Activated naive CD8-positive, alpha-beta T cell treated with anti-CD3 and anti-CD28 coated beads for 36 hours (primary cell): ENCODE data around the gene APPL2. TPM values are rescaled to one million over a fixed set of nuclear protein-coding genes. Genes with fewer than 3 reads are reported as not detected.
"Not testable (repeated sequence)": the region's sequence is repeated elsewhere in the genome, so short reads cannot be mapped to it uniquely, and the experiment has no call there.

Experiments
- DNase-seq: peaks from one replicate; pipeline ENCODE4 v3.0.0; 2021
- H3K27ac Mint-ChIP-seq: one replicate; pipeline ENCODE4 v1.8.0; 2022; ENCODE audit warnings: mild to moderate bottlenecking, moderate library complexity, mixed read lengths
- H3K27me3 Mint-ChIP-seq: one replicate; pipeline ENCODE4 v1.8.0; 2022; ENCODE audit warnings: mild to moderate bottlenecking, mixed read lengths
- H3K36me3 Mint-ChIP-seq: one replicate; pipeline ENCODE4 v1.8.0; 2021; ENCODE audit warnings: mild to moderate bottlenecking, mixed read lengths
- H3K4me1 Mint-ChIP-seq: one replicate; pipeline ENCODE4 v1.8.0; 2021; ENCODE audit warnings: mixed read lengths
- H3K4me3 Mint-ChIP-seq: one replicate; pipeline ENCODE4 v1.8.0; 2022; ENCODE audit warnings: mild to moderate bottlenecking, moderate library complexity, mixed read lengths
- H3K9me3 Mint-ChIP-seq: one replicate; pipeline ENCODE4 v1.8.0; 2022; ENCODE audit warnings: mixed read lengths
- total RNA-seq, 2 experiments: library from RNA; stranded (reverse); gene quantifications; one replicate each; pipeline ENCODE4 v1.2.3, GENCODE V29; 2021

The APPL2 gene
- total RNA-seq, 2 experiments from 2014 or later: 12.0 to 13.4 TPM

GRCh38 chr12:105267711-105268110, 31.7 kb upstream of the APPL2 start:
- no peak overlapping the region for H3K4me3 Mint-ChIP-seq
- H3K36me3 Mint-ChIP-seq: no peaks in the 10 kb centered on the region
- no peaks in the 10 kb centered on the region for H3K4me1 Mint-ChIP-seq
- H3K27ac Mint-ChIP-seq: no peak overlapping the region
- no peak for DNase-seq
- no peaks in the 10 kb centered on the region for H3K27me3 Mint-ChIP-seq
- no peaks in the 10 kb centered on the region for H3K9me3 Mint-ChIP-seq

- DNase-seq: no peak
- Mint-ChIP-seq H3K27me3 (peaks cover 3% of the 10 kb centered on the region), H3K27ac (no peak overlapping the region), H3K36me3 (no peaks in the 10 kb centered on the region), H3K9me3 (no peaks in the 10 kb centered on the region), H3K4me3 (no peak overlapping the region), H3K4me1 (no peaks in the 10 kb centered on the region)
These were observed 28.8 kb upstream of the APPL2 start for GRCh38 chr12:105264771-105265170.

DNA sequence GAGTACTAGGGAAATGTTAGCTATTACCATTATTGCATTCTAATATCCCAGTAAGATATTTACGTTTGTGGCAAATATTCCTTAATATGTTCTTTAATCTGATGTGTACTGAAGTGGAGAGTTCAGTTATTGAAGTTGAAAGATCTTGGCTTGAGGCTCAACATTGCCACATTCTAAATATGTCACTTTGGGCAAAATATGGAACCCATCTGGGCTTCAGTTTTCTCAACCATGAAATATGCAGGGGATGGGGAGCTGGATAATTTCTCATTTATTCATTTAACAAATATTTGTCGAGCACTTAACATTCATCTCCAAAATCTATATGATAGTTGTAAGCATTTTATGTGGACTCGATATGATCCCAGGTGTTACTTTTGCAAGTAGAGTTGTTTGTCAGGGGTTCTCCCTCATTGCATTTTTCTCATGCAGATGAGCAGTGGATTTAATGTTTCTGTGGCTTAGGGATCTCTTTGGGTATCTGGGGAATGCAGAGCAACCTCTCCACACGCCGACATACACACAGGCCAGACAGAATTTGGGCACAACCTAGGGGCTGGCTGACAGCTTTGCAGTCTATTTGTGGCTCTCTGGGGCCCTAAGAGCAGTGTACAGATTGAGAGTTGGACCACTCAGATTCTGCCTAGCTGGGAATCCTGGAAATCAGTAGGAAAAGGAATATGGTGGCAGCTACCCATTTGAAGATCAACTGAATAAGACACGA, 26.6 kb upstream of the APPL2 start:
- Mint-ChIP-seq H3K27me3 (peaks cover 3% of the 10 kb centered on the region), H3K36me3 (no peaks in the 10 kb centered on the region), H3K9me3 (no peaks in the 10 kb centered on the region), H3K27ac (no peak overlapping the region), H3K4me1 (no peaks in the 10 kb centered on the region), H3K4me3 (no peak overlapping the region)
- no peak for DNase-seq

GRCh38 chr12:105261010-105261409, 25.0 kb upstream of the APPL2 start:
- Mint-ChIP-seq H3K9me3 (no peaks in the 10 kb centered on the region), H3K4me1 (peaks cover 2% of the 10 kb centered on the region), H3K36me3 (no peaks in the 10 kb centered on the region), H3K4me3 (no peak overlapping the region), H3K27me3 (peaks cover 3% of the 10 kb centered on the region), H3K27ac (no peak overlapping the region)
- no peak for DNase-seq

GRCh38 chr12:105259226-105259625, 23.3 kb upstream of the APPL2 start:
- Mint-ChIP-seq H3K4me1 (peaks cover 5% of the 10 kb centered on the region), H3K27ac (no peak overlapping the region), H3K9me3 (no peaks in the 10 kb centered on the region), H3K4me3 (no peak overlapping the region), H3K36me3 (no peaks in the 10 kb centered on the region), H3K27me3 (peaks cover 3% of the 10 kb centered on the region)
- DNase-seq: no peak

GRCh38 chr12:105257321-105257728, 21.4 kb upstream of the APPL2 start:
- H3K27ac Mint-ChIP-seq: no peak overlapping the region
- no peak overlapping the region for H3K4me3 Mint-ChIP-seq
- DNase-seq: no peak
- no peaks in the 10 kb centered on the region for H3K9me3 Mint-ChIP-seq
- H3K4me1 Mint-ChIP-seq: peaks cover 5% of the 10 kb centered on the region
- H3K36me3 Mint-ChIP-seq: no peaks in the 10 kb centered on the region
- H3K27me3 Mint-ChIP-seq: peaks cover 3% of the 10 kb centered on the region

DNA sequence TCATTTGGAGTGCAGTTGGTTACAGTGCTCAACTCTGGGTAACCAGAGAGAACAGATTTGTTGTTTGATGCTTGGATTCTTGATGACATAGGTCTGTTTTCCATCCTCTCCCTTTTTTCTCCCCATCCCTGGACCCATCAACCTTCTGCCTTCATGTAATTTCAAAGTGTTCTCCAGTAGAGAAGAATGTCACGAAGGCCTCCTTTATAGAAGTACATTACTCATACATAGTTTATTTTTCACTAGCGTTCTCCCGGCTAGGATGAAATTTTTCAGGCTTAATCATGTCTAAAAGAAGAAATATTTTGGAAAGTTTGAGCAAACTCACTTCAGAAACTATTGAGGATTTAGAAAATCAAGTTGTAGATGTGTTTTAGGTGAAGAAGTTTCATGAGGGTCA, 20.9 kb upstream of the APPL2 start:
- Mint-ChIP-seq H3K27ac (no peak overlapping the region), H3K36me3 (no peaks in the 10 kb centered on the region), H3K4me3 (no peak overlapping the region), H3K9me3 (no peaks in the 10 kb centered on the region), H3K4me1 (peaks cover 5% of the 10 kb centered on the region), H3K27me3 (peaks cover 3% of the 10 kb centered on the region)
- no peak for DNase-seq

DNA sequence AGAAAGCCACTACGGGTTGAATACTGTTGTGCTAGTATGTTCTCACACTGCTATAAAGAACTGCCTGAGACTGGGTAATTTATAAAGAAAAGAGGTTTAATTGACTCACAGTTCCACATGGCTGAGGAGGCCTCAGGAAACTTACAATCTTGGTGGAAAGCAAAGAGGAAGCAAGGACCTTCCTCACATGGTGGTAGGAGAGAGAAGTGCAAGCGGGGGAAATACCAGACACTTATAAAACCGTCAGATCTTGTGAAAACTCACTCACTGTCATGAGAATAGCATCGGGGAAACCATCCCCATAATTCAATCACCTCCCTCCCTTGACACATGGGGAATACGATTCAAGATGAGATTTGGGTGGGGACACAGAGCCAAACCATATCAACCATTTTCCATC, 20.5 kb upstream of the APPL2 start:
- not testable (repeated sequence) for H3K27ac Mint-ChIP-seq, H3K9me3 Mint-ChIP-seq, H3K27me3 Mint-ChIP-seq, DNase-seq, H3K36me3 Mint-ChIP-seq, H3K4me1 Mint-ChIP-seq, H3K4me3 Mint-ChIP-seq

DNA sequence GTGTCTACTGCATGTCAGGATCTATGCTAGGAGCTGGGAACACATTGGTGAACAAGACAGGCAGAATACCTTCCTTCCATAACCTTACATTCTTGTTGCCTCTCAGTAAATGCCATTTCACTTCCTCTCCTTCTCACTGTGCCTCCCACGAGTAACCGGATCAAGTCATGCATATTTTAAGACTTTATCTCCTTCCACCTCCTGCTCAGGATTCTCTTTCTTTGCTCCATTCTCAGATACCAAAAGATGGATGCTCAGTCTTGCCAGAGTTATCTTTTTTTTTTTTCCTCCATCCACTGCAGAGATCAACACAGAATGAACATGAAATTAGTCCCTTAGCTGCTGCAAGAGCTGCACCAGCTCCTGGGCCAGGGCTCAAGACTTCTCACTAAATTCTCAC, 20.0 kb upstream of the APPL2 start:
- Mint-ChIP-seq H3K36me3 (no peaks in the 10 kb centered on the region), H3K27me3 (peaks cover 3% of the 10 kb centered on the region), H3K27ac (no peak overlapping the region), H3K4me3 (no peak overlapping the region), H3K4me1 (peaks cover 5% of the 10 kb centered on the region), H3K9me3 (no peaks in the 10 kb centered on the region)
- no peak for DNase-seq

GRCh38 chr12:105253866-105254513, 18.0 kb upstream of the APPL2 start:
- no peak for DNase-seq
- Mint-ChIP-seq H3K9me3 (no peaks in the 10 kb centered on the region), H3K36me3 (no peaks in the 10 kb centered on the region), H3K4me3 (no peak overlapping the region), H3K27ac (no peak overlapping the region), H3K27me3 (no peaks in the 10 kb centered on the region), H3K4me1 (peaks cover 5% of the 10 kb centered on the region)

DNA sequence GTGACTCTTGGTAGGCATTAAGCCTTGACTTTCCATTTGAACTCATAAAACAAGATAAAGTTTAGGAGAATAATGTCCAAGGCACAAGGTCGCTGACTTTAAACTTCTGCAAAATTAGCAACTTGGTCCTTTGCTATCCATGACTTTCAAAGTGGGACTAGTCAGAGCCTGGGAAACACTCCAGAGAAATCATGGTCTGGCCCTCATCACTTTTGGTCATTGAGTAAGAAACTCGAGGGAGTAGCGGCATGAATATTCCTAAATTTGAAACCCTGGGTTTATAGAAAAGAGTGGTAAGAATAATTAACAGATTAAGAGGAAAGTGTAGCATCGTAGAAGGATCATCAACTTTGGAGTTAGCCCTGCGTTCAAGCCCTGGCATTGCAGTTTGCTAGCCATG, 16.9 kb upstream of the APPL2 start:
- H3K4me3 Mint-ChIP-seq: no peak overlapping the region
- no peaks in the 10 kb centered on the region for H3K9me3 Mint-ChIP-seq
- H3K27ac Mint-ChIP-seq: no peak overlapping the region
- no peaks in the 10 kb centered on the region for H3K27me3 Mint-ChIP-seq
- peaks cover 5% of the 10 kb centered on the region for H3K4me1 Mint-ChIP-seq
- DNase-seq: no peak
- H3K36me3 Mint-ChIP-seq: no peaks in the 10 kb centered on the region

- not testable (repeated sequence) for DNase-seq, H3K9me3 Mint-ChIP-seq, H3K27me3 Mint-ChIP-seq, H3K36me3 Mint-ChIP-seq, H3K27ac Mint-ChIP-seq, H3K4me1 Mint-ChIP-seq, H3K4me3 Mint-ChIP-seq
These were observed 9.9 kb upstream of the APPL2 start for GRCh38 chr12:105245776-105246427.

GRCh38 chr12:105245291-105245690, 9.3 kb upstream of the APPL2 start:
- Mint-ChIP-seq H3K4me3 (no peak overlapping the region), H3K4me1 (no peaks in the 10 kb centered on the region), H3K27me3 (peaks cover 6% of the 10 kb centered on the region), H3K36me3 (no peaks in the 10 kb centered on the region), H3K27ac (no peak overlapping the region), H3K9me3 (no peaks in the 10 kb centered on the region)
- no peak for DNase-seq

DNA sequence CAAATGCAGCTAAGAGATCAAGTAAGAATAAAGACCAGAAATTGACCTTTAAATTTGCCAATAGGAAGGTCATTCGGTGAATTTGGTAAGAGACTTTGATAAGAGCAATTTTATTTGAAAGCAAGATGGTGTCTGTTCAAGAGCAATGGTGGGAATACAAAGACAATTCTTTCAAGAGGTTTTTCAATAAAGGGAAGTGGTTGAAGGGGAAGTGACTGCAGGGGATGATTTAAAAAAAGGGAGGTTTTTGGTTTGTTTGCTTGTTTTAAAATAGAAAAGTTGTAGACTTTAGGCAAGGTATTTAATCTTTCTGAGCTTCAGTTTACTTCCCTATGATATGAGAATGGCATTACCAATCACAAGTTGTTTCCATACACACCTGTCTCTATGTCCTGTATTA, 4.3 kb upstream of the APPL2 start:
- Mint-ChIP-seq H3K27me3 (peaks cover 6% of the 10 kb centered on the region), H3K9me3 (peaks cover 2% of the 10 kb centered on the region), H3K4me1 (peaks cover 8% of the 10 kb centered on the region), H3K27ac (no peak overlapping the region), H3K4me3 (no peak overlapping the region), H3K36me3 (peaks cover 2% of the 10 kb centered on the region)
- DNase-seq: no peak

DNA sequence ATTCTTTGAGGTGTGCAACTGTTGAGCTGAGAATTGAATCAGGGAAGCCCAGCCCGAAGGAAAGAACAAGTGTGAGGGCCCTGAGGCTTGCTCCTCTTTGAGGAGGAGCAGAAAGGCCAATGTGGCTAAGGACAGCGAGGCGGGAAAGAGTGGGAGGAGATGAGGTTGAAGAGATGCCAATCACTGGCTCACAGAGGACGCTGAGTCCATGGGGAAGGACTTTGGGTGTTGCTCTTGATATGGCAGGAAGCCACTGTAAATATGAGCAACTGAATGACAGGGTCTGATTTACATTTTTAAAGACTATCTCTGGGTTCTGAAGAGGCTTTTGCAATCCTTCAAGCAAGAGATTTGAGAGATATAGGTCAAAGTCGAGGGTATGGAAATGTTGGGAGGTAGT, 3.3 kb upstream of the APPL2 start:
- no peak for DNase-seq
- H3K27me3 Mint-ChIP-seq: peaks cover 3% of the 10 kb centered on the region

DNA sequence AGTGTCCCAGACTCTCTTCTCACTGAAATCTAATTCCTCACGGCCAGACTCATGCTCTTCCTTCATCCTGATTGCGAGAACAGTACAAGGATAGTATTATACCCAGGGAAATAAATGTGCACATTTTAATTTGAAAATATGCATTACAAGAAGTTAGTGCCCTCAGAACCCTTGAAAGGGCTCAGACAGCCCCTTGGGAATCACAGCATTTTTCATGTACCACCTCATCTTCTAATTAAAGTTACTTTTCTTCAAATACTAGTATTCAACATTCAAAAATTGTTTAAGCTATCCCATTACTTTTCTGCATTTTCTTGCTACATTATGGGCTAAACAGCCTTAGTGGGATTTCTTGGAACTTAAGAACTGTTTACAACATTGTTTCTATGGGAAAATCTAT, 1.7 kb upstream of the APPL2 start:
- Mint-ChIP-seq H3K4me1 (peaks cover 33% of the 10 kb centered on the region), H3K27ac (no peak overlapping the region), H3K4me3 (no peak overlapping the region), H3K27me3 (no peaks in the 10 kb centered on the region), H3K9me3 (peaks cover 2% of the 10 kb centered on the region), H3K36me3 (peaks cover 2% of the 10 kb centered on the region)
- DNase-seq: no peak

More for the DNA sequence above, 3.3 kb upstream of the APPL2 start:
- Mint-ChIP-seq H3K36me3 (peaks cover 2% of the 10 kb centered on the region), H3K4me1 (peaks cover 17% of the 10 kb centered on the region), H3K27ac (no peak overlapping the region), H3K4me3 (no peak overlapping the region), H3K9me3 (peaks cover 2% of the 10 kb centered on the region)
